GM12874 (cell line): ENCODE results near the gene TPSD1.

Source experiments
- TF ChIP-seq, protein P1 (sequence below): IDR thresholded peaks from 2 replicates; pipeline ENCODE4 v1.5.1; 2011; ENCODE audit warnings: low read depth, mild to moderate bottlenecking, control low read depth, low read length, moderate library complexity; ENCODE audit not compliant: insufficient read depth

Gene TPSD1

DNA sequence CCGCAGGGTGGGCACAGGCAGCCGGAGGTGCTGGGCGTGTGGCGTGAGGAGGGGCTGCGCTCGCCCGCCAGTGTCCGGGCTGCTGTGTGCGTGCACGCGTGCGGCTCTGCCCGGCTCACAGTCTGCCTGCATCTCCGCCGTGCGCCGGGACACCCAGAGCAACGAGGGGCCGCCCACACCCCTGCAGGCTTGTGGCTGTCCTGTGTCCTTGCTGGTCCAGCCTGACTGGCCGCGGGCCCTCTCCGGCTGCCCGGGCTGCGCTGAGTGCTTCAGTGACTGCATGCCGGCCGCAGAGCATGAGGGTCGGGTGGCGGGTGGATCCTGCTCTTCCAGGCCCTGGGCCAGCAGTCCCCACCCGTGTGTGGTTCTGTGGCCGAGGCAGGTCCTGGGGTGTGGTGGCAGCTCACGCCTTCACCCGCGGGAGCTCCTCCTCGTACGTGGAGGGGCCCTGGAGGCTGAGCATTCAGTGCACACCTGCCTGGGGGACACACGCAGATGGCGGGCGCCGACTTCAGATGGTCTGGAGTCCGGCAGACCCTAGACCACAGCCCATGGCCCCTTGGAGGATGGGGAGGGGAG is 43.2 kb upstream of the TPSD1 start:
- TF ChIP-seq, protein P1, sequence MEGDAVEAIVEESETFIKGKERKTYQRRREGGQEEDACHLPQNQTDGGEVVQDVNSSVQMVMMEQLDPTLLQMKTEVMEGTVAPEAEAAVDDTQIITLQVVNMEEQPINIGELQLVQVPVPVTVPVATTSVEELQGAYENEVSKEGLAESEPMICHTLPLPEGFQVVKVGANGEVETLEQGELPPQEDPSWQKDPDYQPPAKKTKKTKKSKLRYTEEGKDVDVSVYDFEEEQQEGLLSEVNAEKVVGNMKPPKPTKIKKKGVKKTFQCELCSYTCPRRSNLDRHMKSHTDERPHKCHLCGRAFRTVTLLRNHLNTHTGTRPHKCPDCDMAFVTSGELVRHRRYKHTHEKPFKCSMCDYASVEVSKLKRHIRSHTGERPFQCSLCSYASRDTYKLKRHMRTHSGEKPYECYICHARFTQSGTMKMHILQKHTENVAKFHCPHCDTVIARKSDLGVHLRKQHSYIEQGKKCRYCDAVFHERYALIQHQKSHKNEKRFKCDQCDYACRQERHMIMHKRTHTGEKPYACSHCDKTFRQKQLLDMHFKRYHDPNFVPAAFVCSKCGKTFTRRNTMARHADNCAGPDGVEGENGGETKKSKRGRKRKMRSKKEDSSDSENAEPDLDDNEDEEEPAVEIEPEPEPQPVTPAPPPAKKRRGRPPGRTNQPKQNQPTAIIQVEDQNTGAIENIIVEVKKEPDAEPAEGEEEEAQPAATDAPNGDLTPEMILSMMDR = no peak

DNA sequence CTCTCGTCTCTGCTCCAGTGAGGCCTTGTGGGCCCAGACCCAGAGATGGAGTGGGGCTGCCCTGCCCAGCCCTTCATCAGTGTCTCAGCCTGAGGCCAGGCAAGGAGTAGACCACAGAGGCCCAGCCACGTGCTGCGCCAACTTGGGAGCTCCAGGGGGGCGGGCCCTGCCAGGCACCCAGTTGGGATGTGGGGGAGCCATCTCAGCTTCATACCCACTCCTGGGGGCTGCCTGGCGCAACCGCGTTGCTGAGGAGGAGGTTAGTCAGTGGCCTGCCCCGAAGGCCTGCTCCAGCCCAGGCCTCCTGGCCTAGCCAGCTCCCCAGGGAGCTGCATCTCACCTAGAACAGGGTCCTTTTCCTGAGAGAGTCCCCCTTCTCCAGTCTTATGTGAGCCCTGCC is 42.6 kb upstream of the TPSD1 start:
- TF ChIP-seq, protein P1 = no peak

DNA sequence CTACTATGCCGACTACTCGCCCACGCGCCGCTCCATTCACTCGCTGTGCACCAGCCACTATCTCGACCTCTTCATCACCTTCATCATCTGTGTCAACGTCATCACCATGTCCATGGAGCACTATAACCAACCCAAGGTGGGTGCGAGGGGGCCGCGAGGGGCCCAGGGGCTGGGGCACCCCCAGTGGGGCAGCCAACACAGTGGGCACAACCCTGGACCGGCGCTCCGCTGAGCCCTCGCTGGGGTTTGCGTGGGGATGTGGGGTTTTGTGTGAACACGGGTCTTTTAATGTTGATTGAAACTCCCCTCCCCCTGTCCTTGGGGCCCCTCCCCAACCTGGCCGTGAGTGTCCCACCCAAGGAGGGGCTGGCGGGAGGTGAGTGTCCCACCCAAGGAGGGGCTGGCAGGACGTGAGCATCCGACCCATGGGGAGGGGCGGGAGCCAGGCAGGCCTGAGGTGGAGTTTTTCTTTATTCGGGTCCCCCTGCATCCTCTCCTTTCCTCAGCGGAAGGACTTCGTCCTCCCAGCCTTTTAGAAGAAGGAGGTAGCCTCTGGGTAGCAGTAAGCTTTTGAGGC is 42.0 kb upstream of the TPSD1 start:
- TF ChIP-seq, protein P1 = no peak

DNA sequence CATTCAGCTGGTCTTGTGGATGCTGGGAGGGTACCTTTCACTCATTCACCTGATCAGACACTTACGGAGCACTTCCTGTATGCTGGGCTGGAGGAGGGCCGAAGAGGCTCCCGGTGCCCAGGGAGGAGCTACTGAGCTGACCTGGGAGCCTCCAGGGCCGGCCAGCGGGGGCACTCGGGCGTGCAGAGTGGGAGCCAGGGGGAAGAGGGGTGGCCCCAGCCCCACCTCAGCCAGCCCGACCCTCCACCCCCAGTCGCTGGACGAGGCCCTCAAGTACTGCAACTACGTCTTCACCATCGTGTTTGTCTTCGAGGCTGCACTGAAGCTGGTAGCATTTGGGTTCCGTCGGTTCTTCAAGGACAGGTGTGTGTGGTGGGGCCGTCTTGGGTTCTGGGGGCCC is 41.1 kb upstream of the TPSD1 start:
- TF ChIP-seq, protein P1 = no peak

DNA sequence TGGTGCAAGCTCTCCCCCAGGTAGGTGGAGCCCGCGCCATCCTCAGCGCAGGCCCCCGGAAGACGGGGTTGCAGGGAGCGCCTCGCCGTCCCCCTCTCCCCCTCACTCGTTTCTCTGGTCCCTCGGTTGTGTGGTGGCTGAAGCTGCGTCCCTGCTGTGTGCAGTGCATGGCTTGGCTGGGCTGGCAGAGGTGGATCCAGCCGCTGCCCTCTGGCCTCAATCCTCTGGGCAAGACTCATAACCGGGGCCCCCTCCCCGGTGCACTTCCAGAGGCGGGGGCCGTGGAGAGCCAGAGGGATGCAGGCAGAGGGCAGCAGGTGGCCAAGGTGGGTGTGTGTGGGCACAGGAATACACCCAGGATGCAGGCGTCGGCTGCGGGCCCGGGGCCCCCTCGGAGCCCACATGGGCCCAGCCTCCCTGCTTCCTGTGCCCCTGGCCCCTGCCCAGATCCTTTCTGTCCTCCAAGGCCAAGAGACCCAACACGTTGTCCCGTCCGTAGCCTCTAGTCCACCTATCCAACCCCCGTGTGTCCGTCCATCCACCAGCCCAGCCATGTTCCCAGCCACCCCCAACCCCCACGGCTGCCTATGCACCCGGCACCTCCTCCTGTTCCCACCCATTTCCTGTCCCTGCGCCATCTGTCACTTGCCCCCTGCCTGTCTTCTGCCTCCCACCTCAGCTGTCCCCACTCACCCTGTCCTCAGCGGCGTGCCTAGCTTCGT is 40.1 kb upstream of the TPSD1 start:
- TF ChIP-seq, protein P1 = no peak

DNA sequence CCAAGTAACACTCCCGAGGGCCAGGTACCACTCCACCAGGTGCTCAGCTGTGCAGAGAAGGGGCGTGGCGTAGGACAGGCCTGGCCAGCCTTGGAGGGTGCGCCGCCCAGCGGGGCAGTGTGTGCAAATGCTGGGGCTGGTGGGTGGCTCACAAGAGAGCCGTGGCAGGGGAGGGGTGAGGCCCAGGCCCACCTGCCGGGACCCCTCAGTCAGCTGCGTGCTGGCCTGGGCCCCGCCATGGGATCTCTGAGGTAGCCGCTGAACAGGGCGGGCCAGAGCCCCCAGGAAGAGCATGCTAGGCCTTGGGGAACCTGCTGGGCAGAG is 39.6 kb upstream of the TPSD1 start:
- TF ChIP-seq, protein P1 = no peak

DNA sequence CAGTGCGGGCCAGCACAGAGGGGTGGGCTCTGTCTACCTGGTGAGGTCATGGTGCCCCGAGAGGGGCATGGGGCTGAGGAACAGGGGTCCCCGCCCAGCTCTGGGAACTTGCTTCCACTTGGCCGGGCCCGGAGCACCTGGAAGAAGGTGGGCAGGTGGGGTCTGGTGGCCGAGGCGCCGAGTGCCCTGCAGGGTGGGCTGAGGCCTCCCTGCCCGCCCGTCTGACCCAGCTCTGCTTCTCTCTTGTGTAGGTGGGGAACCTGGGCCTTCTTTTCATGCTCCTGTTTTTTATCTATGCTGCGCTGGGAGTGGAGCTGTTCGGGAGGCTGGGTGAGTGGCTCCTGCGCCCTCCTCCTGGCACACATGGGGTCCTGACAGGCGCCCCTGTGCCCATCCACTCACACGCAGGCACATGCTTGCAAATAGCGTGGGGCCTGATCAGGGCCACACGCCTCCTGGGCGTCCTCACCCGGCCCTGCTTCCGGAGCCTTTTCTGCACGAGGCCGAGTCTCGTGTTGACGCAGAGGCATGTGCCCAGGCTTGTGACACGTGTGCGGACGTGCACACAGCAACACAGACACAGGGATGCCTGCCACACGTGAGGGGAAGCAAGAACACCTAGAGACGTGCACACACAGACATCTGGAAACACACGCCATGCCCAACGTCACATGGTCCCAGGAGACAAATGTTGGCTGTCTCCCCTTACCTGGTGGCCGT is 39.0 kb upstream of the TPSD1 start:
- TF ChIP-seq, protein P1 = no peak
